AG04450 (cell line): Measurements from ENCODE around the gene NSUN6. TPM values are rescaled to one million over a fixed set of nuclear protein-coding genes. Genes with fewer than 3 reads are reported as not detected.

Source experiments
- CTCF ChIA-PET: fragments of 300-600, 350-600 bp; formaldehyde crosslinking; extraction: SDS; loops from one replicate; lab custom pipeline; 2022; ENCODE audit warnings: antibody characterized with exemption, inconsistent platforms; lab: Charles Lee
- POLR2A ChIA-PET: fragments of 350-600 bp; formaldehyde crosslinking; extraction: SDS; loops from one replicate; lab custom pipeline; 2021; ENCODE audit warnings: antibody characterized with exemption, inconsistent platforms; lab: Yijun Ruan, JAX
- DNase-seq: peaks from one replicate; pipeline ENCODE4 v3.0.0-alpha.2; 2011; ENCODE audit warnings: low read depth, low spot score
- H3K27ac ChIP-seq: one replicate; pipeline ENCODE4 v1.5.1; 2012; ENCODE audit warnings: low read depth, low read length, control low read depth
- H3K27me3 ChIP-seq: one replicate; pipeline ENCODE4 v1.6.0; 2012; ENCODE audit warnings: low read length; ENCODE audit not compliant: control insufficient read depth, insufficient read depth
- H3K4me3 ChIP-seq: 2 replicates; pipeline ENCODE4 v1.5.1; 2011; ENCODE audit warnings: mild to moderate bottlenecking, low read depth, low read length, control low read depth
- H3K9me3 ChIP-seq: 2 replicates; pipeline ENCODE4 v1.5.1; 2012; ENCODE audit warnings: low read length; ENCODE audit not compliant: control insufficient read depth, insufficient read depth
- CTCF ChIP-seq: IDR thresholded peaks from 2 replicates; pipeline ENCODE4 v1.5.1; 2011; ENCODE audit warnings: low read depth, low read length, control low read depth, inconsistent platforms
- polyA plus RNA-seq: library from polyadenylated mRNA; depleted of rRNA; stranded (reverse); fragments of >200 nt; gene quantifications from 2 replicates; pipeline ENCODE4 v1.2.3, GENCODE V29; 2011; rRNA removed

NSUN6 gene
- polyA plus RNA-seq, 1 experiment: 7.6 TPM

DNA sequence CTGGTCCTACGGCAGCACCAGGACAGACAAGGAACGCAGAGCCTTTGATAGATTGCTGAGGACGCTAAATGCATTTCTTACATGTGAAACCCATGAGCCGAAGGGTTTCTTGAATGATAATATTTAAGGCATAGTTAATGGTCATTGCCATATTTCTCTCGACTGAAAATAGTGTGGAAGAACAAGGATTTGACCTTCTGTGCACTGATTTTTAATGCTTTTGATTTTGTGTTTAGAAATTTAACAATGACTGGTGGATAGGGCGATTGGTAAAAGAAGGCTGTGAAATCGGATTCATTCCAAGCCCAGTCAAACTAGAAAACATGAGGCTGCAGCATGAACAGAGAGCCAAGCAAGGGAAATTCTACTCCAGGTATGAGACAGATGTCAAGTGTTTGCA is 150.8 kb downstream of the NSUN6 start:
- no peak for TF ChIP-seq CTCF
- DNase-seq: no peak
- ChIA-PET CTCF (no interaction called here), POLR2A (no interaction called here)
- H3K27ac ChIP-seq: no peak overlapping the region
- no peaks in the 10 kb centered on the region for H3K9me3 ChIP-seq
- no peaks in the 10 kb centered on the region for H3K27me3 ChIP-seq
- no peak overlapping the region for H3K4me3 ChIP-seq

GRCh38 chr10:18498998-18499397 is 152.4 kb downstream of the NSUN6 start:
- no peak for DNase-seq
- TF ChIP-seq CTCF: no peak
- no peaks in the 10 kb centered on the region for H3K27me3 ChIP-seq
- H3K4me3 ChIP-seq: no peak overlapping the region
- H3K9me3 ChIP-seq: no peaks in the 10 kb centered on the region
- ChIA-PET POLR2A (no interaction called here), CTCF (interaction anchor here (0.6 kb wide), 1 partner anchor 1461 kb away, joined by 3 read pairs; no protein-coding TSS in a partner anchor)
- H3K27ac ChIP-seq: no peak overlapping the region

DNA sequence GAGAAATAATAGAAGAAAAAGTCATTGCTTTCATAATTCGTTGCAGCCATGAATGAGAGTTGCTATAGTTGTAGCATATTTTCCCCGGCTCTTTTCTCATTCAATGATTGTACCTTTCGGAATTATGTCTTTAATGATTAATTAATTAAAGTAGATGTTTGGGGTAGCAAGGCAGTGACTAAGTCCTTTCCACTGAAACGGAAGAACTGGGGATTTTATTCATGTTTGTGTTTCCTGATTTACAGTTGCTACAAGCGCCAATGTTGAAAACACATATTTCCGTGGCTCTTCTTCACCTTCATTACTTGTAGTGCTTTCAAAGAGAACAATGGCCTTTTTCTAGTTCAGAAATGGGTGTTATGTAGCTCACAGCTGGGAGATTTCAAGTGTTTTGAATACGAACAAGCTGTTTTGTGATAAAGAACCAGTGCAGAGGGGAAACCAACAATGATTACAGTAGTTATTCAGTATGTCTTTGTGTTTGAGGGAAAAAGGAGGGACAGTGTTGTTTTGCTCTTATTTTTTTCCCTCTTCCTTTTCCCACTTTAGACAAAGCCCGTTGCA is 153.5 kb downstream of the NSUN6 start:
- DNase-seq: no peak
- POLR2A ChIA-PET: no interaction called here
- H3K27ac ChIP-seq: no peak overlapping the region
- no peak for TF ChIP-seq CTCF
- CTCF ChIA-PET: no interaction called here
- no peaks in the 10 kb centered on the region for H3K9me3 ChIP-seq
- H3K4me3 ChIP-seq: no peak overlapping the region
- H3K27me3 ChIP-seq: no peaks in the 10 kb centered on the region

Other genes with a start within 250 kb of the NSUN6 start
- 15.1 and 24.2 TPM in 2 replicates for gene ARL5B, start 7.8 kb upstream of the NSUN6 start, polyA plus RNA-seq